Upper lobe of left lung (tissue), 6 donors: Measurements from ENCODE around the gene OR2M5. TPM values are rescaled to one million over a fixed set of nuclear protein-coding genes. Genes with fewer than 3 reads are reported as not detected.
A peak's percentile ranks its signal among the peaks of the same experiment; 100 is the strongest.

Source experiments
- ATAC-seq, 2 donors: fragments of 200-7000 bp; cut with Tn5 transposase; one replicate each; pipeline ENCODE4 v1.9.1; 2022; ENCODE audit warnings: mild to moderate bottlenecking in 2 of 2, moderate library complexity in 2 of 2; ENCODE audit not compliant: low FRiP score in 2 of 2
- DNase-seq, 2 donors: peaks; one replicate each; pipeline ENCODE4 v3.0.0-alpha.2; 2019 to 2020
- H3K27ac ChIP-seq, 4 donors: fragments of 200-600 bp; sonication (generic); one replicate each; pipeline ENCODE4 v1.5.1; 2016 to 2019
- H3K27me3 ChIP-seq, 4 donors: fragments of 200-600 bp; sonication (generic); one replicate each; pipeline ENCODE4 v1.5.1; 2017 to 2019
- H3K36me3 ChIP-seq, 4 donors: fragments of 200-600 bp; sonication (generic); one replicate each; pipeline ENCODE4 v1.5.1; 2016 to 2019
- H3K4me1 ChIP-seq, 4 donors: fragments of 200-600 bp; sonication (generic); one replicate each; pipeline ENCODE4 v1.5.1; 2018 to 2019
- H3K4me3 ChIP-seq, 4 donors: fragments of 200-600 bp; sonication (generic); one replicate each; pipeline ENCODE4 v1.5.1; 2017 to 2019; ENCODE audit warnings: mild to moderate bottlenecking in 2 of 4, moderate library complexity in 1 of 4
- H3K9me3 ChIP-seq, 4 donors: fragments of 200-600 bp; sonication (generic); one replicate each; pipeline ENCODE4 v1.5.1; 2018 to 2019
- EP300 ChIP-seq, 4 donors: sonication (generic); formaldehyde crosslinking; IDR thresholded peaks; one replicate each; pipeline ENCODE4 v1.5.1; 2017; ENCODE audit warnings: antibody characterized with exemption in 4 of 4, control low read depth in 2 of 4
- POLR2A ChIP-seq, 4 donors: fragments of 450-650 bp; IDR thresholded peaks; one replicate each; pipeline ENCODE4 v1.5.1; 2016 to 2017; ENCODE audit warnings: antibody characterized with exemption in 4 of 4, mild to moderate bottlenecking in 2 of 4
- POLR2AphosphoS5 ChIP-seq, 2 donors: sonication (generic); formaldehyde crosslinking; IDR thresholded peaks; one replicate each; pipeline ENCODE4 v1.5.1; 2017; ENCODE audit warnings: antibody characterized with exemption in 2 of 2
- WGBS, 2 donors: methylation state at CpG; one replicate each; pipeline ENCODE4 v1.1.5; 2017 to 2018; 5-methylcytosine and 5-hydroxymethylcytosine counted together
- total RNA-seq, 6 donors: library from RNA; depleted of rRNA in 4 of 6; stranded (reverse); fragments of >200 nt in 4 of 6; gene quantifications; one replicate each; pipeline versions ENCODE4 v1.1.0 to v1.2.1, GENCODE V29; 2016 to 2021
- TF ChIP-seq, protein P1 (sequence below), 6 experiments: fragments of 450-650 bp in 4 of 6; fragments of 200-600 bp in 2 of 6; sonication (generic) in 2 of 6; IDR thresholded peaks; one replicate each; pipeline ENCODE4 v1.5.1; 2016 to 2019; ENCODE audit warnings: antibody characterized with exemption in 6 of 6
- donor health status: DM: no; HTN: no; CAD: no; lungs with moderate emphysema.
- donor health status: DM: no; HTN: yes; CAD: no; lungs with severe emphysema.

The OR2M5 gene
- total RNA-seq, 6 donors from 2014 or later: not detected

DNA sequence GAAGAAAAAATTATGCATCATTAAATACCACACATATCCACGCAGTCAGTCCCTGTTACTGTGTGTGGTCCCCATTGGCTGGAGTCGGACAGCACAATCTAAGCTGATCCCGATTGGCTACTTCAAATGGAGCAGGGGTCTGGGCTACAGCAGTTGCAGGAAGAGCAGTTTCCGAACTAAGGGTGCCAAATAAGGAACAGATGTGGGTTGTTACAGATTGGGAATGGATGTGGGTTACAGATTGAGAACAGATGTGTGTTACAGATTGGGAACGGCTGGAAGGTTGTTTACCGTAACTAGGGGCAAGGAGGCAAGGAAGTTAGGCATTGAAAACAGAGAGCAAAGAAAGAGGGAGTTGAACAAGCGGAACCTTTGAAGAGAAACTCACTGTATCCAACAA, 30.1 kb upstream of the OR2M5 start:
- ATAC-seq: no peak
- Histone ChIP-seq H3K4me1 (no peaks in the 10 kb centered on the region), H3K27ac (no peak overlapping the region), H3K9me3 (peaks cover 6 to 25% (median 17%) of the 10 kb centered on the region in 4 donors), H3K27me3 (no peaks in the 10 kb centered on the region), H3K4me3 (no peak overlapping the region), H3K36me3 (no peaks in the 10 kb centered on the region)
- TF ChIP-seq, protein P1, sequence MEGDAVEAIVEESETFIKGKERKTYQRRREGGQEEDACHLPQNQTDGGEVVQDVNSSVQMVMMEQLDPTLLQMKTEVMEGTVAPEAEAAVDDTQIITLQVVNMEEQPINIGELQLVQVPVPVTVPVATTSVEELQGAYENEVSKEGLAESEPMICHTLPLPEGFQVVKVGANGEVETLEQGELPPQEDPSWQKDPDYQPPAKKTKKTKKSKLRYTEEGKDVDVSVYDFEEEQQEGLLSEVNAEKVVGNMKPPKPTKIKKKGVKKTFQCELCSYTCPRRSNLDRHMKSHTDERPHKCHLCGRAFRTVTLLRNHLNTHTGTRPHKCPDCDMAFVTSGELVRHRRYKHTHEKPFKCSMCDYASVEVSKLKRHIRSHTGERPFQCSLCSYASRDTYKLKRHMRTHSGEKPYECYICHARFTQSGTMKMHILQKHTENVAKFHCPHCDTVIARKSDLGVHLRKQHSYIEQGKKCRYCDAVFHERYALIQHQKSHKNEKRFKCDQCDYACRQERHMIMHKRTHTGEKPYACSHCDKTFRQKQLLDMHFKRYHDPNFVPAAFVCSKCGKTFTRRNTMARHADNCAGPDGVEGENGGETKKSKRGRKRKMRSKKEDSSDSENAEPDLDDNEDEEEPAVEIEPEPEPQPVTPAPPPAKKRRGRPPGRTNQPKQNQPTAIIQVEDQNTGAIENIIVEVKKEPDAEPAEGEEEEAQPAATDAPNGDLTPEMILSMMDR (IDR thresholded peaks at IDR 0.05): no peak
- TF ChIP-seq POLR2AphosphoS5 (IDR thresholded peaks at IDR 0.05) (no peak), POLR2A (IDR thresholded peaks at IDR 0.05) (no peak), EP300 (IDR thresholded peaks at IDR 0.05) (no peak)
- no peak for DNase-seq
- WGBS, 2 donors: 82% methylated on average over 7 of the region's 7 CpGs

DNA sequence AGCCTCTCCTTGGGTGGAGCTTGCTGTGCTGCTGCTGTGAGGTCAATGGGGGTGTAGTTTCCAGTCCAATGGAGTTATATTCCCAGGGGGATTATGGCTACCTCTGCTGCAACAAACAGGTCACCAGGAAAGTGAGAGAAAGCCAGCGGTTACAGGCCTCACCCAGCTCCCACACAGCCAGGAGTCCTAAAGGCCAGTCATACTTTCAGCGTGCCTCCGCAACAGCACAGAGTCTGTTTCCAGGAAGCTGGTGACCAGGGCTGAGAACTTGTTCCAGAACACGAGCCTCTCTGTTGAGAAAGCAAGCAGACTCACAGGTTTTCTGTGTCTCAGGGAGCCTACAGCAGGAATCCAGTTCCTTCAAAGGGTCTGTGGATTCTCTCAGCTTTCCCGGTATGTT, 17.3 kb upstream of the OR2M5 start:
- ATAC-seq: no peak
- H3K4me1 ChIP-seq: no peaks in the 10 kb centered on the region
- DNase-seq: no peak
- H3K27me3 ChIP-seq: no peaks in the 10 kb centered on the region
- TF ChIP-seq POLR2AphosphoS5 (IDR thresholded peaks at IDR 0.05): no peak
- no peak overlapping the region for H3K4me3 ChIP-seq
- H3K36me3 ChIP-seq: no peaks in the 10 kb centered on the region
- H3K27ac ChIP-seq: no peak overlapping the region
- peaks cover 0 to 7% (median 0%) of the 10 kb centered on the region in 4 donors for H3K9me3 ChIP-seq
- 83 to 100% methylated on average over 1 to 5 of the region's 5 CpGs for WGBS, 2 donors

DNA sequence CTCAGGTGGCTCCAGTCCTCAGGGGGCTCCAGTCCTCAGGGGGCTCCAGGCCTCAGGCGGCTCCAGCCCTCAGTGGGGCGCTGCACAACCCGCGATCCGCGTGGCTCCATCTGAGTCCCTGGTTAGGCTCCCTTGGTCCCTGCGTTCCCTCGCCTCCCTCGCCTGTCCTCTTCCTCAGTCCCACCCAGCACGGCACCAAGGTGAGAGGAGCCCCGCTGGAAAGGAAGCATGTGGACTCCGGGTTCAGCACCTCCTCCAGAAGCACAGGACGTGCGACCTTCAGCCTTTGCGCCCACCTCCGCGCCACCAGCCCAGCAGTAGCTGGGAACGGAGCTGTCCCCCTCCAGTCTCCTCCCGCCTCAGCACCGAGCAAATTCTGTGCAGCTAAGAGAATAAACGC, 8.1 kb upstream of the OR2M5 start:
- Histone ChIP-seq H3K36me3 (no peaks in the 10 kb centered on the region), H3K4me1 (no peaks in the 10 kb centered on the region), H3K9me3 (no peaks in the 10 kb centered on the region), H3K27me3 (no peaks in the 10 kb centered on the region), H3K27ac (no peak overlapping the region), H3K4me3 (no peak overlapping the region)
- TF ChIP-seq EP300 (IDR thresholded peaks at IDR 0.05) (no peak), POLR2AphosphoS5 (IDR thresholded peaks at IDR 0.05) (no peak), POLR2A (IDR thresholded peaks at IDR 0.05) (no peak)
- TF ChIP-seq, protein P1 (IDR thresholded peaks at IDR 0.05): no peak
- WGBS, 2 donors: 69 to 87% methylated on average over 21 of the region's 21 CpGs
- DNase-seq (peak in 1 of 2 donors; percentile 50), ATAC-seq (peak in 1 of 2 donors; percentile 22)

DNA sequence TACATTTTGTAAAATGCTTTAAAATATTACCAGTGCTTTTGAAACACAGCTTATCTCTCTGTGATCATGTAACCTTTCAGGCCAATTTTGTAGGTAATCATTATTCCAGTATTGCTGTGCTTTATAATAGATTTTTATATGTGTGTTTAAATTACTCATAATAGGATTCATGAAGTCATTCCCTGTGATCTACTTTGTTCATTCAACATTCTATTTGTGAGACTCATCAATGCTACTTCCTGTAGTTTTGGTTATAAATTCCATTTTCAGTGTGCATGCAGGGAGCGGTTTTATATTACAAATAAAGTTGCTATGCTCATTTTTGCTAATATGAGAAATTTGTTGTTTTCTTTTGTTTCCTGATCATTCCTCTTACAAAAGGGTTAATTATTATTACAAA, 4.1 kb upstream of the OR2M5 start:
- no peaks in the 10 kb centered on the region for H3K36me3 ChIP-seq
- no peak for ATAC-seq
- no peak for DNase-seq
- H3K27me3 ChIP-seq: no peaks in the 10 kb centered on the region
- TF ChIP-seq POLR2AphosphoS5 (IDR thresholded peaks at IDR 0.05) (no peak), EP300 (IDR thresholded peaks at IDR 0.05) (no peak), POLR2A (IDR thresholded peaks at IDR 0.05) (no peak)
- TF ChIP-seq, protein P1 (IDR thresholded peaks at IDR 0.05): no peak
- no peak overlapping the region for H3K4me3 ChIP-seq
- no peak overlapping the region for H3K27ac ChIP-seq
- no peaks in the 10 kb centered on the region for H3K9me3 ChIP-seq
- 65 to 77% methylated on average over 1 of the region's 1 CpG for WGBS, 2 donors
- H3K4me1 ChIP-seq: no peaks in the 10 kb centered on the region

DNA sequence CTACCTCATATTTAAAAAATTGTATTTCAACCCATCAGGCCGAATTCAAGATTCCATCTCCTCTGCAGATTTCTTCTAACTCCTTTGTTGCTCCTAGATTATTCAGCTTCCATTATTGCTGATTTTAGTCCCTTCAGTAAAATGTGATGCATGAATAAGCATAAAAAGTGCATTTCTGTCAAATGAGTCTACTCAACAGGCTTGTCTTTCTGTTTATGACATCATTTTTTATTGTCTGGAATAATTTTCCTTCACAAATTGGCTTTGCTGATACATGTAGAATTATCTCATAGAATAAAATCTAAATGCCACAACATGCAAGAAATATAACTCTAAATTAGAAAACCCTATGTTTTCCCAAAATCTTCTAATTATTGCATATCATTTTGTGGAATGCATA, 1.6 kb upstream of the OR2M5 start:
- Histone ChIP-seq H3K36me3 (no peaks in the 10 kb centered on the region), H3K4me1 (no peaks in the 10 kb centered on the region), H3K9me3 (no peaks in the 10 kb centered on the region), H3K27me3 (no peaks in the 10 kb centered on the region), H3K4me3 (no peak overlapping the region), H3K27ac (no peak overlapping the region)
- no peak for ATAC-seq
- 32 to 58% methylated on average over 1 of the region's 1 CpG for WGBS, 2 donors
- DNase-seq: no peak
- TF ChIP-seq, protein P1 (IDR thresholded peaks at IDR 0.05): no peak
- TF ChIP-seq POLR2A (IDR thresholded peaks at IDR 0.05) (no peak), EP300 (IDR thresholded peaks at IDR 0.05) (no peak)
